Measurements from ENCODE around the gene BBS2.
A peak's percentile ranks its signal among the peaks of the same experiment; 100 is the strongest.
"Not testable (repeated sequence)": the region's sequence is repeated elsewhere in the genome, so short reads cannot be mapped to it uniquely, and the experiment has no call there.

Gene BBS2

DNA sequence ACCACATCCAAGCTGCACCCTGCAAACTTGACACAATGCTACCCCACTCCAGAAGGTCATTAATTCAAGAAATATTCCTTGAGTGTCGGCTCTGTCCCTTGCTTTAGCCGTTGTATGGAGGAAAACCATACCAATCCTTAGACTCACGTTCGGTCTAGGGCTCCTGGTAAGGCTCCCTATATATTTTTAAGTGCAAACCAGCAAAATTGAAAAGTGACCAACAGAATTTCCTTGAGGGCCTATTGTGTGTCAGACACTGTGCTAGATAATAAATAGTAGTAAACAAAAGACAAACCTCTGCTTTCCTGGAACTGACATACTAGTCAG is 390 bp upstream of the BBS2 start:
- DNase-seq = no peak

DNA sequence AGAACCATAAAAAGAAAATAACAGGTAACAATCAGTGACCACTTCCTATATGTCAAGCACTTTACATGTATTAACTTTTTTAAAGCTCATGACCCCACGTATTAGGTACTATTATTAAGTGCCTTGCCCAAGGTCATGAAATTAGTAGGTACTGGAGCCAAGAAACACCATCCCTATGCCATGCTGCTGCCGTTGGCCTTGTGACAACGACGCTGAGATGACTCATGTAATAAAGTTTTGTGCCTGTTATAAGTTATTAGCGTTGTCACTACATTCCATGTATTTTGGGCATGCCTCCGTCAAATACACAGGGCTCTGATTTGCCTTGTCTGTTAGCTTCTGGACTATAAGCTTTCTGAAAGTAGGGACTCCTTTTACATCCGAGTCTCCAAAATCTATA is 1.4 kb downstream of the BBS2 start:
- no peak for DNase-seq

- no peak for DNase-seq
Observed at GRCh38 chr16:56517206-56517605, 2.6 kb downstream of the BBS2 start.

- DNase-seq = no peak
Observed at GRCh38 chr16:56515665-56516064, 4.2 kb downstream of the BBS2 start.

GRCh38 chr16:56514845-56515244 is 5.0 kb downstream of the BBS2 start:
- DNase-seq = no peak

- peak; percentile 15 to 43 for DNase-seq
Observed at GRCh38 chr16:56513972-56514371, 5.9 kb downstream of the BBS2 start.

DNA sequence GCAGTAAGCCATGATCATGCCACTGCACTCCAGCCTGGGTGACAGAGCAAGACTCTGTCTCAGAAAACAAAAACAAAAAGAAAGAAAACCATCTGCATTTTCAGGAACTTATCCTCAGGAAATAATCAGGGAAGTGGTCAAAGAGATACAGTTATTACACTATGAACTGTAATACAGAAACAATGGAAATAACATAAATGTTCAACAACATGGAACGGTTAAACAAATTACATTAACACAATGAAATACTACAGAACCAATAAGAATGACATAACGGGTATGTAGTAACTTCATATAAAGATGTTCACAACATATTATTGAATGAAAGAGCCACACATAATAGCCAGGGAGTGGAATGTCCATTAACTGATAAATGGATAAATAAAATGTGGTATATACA is 6.7 kb downstream of the BBS2 start:
- DNase-seq = no peak

- DNase-seq = no peak
Observed at GRCh38 chr16:56512025-56512424, 7.8 kb downstream of the BBS2 start.

DNA sequence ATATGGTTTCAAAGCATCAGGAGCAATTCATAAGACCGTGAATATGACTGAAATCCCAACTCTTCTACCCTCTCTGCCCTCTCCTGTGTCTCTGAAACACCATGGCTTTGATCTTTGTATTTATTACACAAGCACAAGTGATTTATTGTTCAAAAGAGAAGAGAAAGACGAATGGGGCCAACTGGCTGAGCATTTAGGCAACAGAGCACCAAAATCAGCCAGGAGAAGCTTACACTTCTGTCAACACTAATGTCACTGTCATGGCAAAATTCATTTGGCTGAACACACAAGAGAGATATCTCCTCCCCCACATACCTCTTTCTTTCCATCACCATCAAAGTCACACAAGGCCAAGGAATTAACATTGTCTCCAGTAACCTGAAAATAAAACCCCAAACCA is 9.3 kb downstream of the BBS2 start:
- DNase-seq = no peak

DNA sequence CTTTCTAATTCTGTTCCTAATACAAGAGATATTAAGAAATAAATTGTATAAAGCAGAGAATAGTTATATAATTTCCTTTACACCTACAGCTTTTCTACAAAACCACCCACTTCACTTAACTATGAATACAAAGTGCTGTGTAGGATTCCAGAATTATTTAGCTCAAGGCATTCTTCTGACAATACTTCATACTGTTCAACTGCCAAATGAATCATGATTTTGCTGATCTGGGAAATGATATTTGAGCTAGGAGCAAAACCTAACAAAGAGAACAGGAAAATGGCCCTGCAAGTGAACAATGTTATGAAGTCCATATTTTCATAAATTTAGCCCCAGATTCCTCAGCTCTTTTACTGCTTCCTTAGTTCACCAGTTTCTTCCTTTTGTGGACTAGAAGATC is 12.9 kb downstream of the BBS2 start:
- DNase-seq = no peak

- DNase-seq = no peak
Observed at GRCh38 chr16:56505181-56505580, 14.6 kb downstream of the BBS2 start.

DNA sequence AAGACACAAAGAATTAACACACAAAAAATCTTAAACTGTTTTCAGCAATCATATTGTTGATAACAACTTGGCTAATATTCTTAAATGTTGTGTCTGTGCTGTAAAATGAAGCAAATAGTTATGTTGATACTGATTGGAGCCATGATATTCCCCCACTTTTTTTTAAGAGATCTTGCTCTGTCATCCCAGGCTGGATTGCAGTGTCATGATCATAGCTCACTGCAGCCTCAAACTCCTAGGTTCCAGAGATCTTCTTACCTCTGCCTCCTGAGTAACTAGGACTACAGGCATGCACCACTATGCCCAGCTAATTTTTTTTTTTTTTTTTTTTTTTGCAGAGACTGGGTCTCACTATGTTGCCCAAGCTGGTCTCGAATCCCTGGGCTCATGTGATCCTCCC is 26.0 kb downstream of the BBS2 start:
- DNase-seq = no peak

GRCh38 chr16:56493126-56493525 is 26.7 kb downstream of the BBS2 start:
- DNase-seq = no peak

GRCh38 chr16:56491657-56492261 is 28.1 kb downstream of the BBS2 start:
- DNase-seq = no peak

DNA sequence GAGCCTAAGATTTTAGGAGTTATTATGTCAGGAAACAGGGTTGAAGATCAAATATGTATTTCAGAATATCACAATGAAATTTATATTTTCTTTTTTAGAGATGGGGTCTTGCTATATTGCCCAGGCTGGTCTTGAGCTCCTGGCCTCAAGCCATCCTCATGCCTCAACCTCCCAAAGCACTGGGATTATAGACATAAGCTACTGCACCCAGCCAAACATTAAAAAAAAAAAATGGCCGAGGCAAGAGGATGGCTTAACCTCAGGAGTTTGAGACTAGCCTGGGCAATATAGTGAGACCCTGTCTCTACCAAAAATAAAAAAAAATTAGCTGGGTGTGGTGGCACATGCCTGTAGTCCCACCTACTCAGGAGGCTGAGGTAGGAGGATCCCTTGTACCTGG is 31.0 kb downstream of the BBS2 start:
- not testable (repeated sequence) for DNase-seq

DNA sequence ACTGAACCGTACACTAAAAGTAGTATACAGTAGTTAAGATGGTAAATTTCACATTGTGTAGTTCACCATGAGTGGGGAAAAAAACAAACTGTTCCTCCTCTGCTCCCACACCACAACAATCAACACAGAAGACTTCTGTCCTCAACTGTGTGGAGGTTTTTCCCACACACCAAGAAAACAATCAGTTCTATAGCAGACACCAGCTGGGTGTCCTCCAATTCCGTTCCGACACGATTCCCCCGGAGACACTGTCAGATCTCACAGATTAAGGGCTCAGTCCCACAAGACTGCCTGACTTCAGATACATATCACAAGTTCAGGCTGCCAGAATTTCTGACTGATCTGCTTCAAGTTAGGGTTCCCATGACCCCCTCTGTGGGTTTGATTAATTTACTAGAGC is 31.8 kb downstream of the BBS2 start:
- DNase-seq = no peak

GRCh38 chr16:56483394-56483793 is 36.4 kb downstream of the BBS2 start:
- DNase-seq = no peak

DNA sequence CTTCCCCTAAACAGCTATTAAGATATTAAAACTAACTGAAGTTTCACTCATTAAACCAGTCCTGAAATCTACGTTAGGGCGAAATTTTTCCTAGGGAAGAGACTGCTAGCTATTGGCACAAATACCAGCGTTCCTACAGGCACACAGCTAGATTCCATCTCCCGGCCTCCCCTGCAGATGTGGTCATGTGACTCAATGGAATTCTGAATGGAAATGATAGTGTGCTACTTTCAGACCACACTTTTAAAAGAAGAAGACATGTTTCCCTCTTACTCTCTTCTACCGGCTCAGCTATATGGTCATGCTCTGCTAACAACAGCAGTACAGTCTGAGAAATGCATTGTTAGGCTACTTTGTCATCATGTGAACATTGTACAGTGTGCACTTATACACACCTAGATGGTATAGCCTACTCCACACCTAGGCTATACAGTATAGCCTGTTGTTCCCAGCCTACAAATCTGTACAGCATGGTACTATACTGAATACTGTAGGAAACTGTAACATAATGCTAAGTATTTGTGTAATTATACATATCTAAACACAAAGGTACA is 37.1 kb downstream of the BBS2 start:
- no peak for DNase-seq

DNA sequence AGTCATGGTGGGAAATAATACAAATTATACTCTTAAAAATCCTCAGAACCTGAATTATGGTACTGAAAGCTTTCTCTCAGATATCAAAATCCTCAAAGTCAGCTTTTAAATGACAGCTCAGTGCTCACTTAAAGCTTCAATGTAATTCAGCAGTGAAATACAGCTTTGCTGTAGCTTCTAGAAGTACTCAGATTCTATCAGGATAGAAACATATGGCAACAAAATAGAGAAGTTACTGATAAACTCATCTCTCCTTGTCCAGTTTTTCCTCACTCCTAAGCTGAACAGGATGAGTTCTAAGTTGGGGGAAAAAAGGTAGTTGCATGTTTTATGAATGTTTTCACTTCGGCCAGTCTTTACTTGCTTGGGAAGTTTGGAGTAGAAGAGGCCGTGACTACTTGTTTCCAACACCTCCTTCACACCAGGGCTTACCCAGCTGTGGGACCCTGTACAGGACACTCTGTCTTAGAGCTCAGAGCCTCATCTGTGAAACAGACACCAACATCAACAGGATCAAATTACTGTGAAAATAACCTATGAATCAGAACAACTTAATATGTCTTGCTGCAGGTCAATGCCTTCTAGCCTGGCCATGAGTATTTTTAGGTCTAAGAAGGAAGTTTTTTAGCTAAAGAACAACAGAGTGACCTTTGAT is 38.2 kb downstream of the BBS2 start:
- DNase-seq = no peak

DNA sequence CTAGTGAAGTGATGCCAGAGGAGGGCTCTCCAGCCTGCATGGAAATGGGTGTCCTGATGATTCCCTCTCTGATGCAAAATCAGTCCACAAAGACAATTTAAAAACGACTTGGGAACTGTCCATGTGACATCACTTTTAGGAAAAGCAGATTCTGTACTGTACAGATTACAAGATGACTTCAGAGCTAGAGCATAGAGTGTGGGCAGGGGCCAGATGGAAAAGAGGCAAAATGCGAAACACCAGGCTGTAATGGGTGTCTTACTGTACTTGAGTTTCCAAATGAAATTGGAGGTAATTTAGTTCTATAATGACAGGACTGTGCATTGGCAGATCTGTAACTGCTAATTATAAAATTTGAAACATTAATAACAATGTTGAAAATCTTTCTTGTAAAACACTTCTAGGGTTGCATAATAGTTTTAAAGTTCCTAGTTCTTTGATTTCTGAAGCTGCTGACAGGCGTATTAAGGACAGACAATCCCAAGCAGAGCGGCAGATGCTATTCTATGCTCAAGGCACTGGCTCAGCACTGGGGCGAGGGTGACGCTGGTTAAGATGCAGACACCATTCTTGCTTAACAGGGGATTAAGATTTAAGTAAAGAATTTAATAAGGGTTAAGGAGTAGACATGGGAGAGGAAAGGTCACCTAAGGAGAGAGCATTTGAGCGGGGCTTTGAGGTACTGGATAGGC is 38.9 kb downstream of the BBS2 start:
- no peak for DNase-seq

DNA sequence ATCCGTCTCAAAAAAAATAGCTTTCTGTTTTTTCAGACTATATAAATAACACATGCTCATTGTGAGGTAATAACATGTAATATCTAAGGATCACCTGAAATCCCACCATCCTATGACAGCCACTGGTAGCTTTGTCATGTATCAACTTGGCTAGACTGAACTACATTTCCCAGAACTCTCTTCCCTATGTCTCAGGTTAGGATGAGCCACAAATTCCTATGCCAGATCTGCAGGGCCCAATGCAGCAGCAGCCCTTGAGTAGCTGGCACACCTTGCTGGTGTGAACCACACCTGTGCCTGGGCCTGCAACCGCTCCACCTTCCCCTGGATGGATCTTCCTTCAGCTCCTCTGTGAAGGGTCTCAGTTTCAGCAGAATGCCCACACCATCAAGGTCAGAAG is 40.4 kb downstream of the BBS2 start:
- DNase-seq = no peak

GRCh38 chr16:56478281-56479049 is 41.4 kb downstream of the BBS2 start:
- DNase-seq = no peak

DNA sequence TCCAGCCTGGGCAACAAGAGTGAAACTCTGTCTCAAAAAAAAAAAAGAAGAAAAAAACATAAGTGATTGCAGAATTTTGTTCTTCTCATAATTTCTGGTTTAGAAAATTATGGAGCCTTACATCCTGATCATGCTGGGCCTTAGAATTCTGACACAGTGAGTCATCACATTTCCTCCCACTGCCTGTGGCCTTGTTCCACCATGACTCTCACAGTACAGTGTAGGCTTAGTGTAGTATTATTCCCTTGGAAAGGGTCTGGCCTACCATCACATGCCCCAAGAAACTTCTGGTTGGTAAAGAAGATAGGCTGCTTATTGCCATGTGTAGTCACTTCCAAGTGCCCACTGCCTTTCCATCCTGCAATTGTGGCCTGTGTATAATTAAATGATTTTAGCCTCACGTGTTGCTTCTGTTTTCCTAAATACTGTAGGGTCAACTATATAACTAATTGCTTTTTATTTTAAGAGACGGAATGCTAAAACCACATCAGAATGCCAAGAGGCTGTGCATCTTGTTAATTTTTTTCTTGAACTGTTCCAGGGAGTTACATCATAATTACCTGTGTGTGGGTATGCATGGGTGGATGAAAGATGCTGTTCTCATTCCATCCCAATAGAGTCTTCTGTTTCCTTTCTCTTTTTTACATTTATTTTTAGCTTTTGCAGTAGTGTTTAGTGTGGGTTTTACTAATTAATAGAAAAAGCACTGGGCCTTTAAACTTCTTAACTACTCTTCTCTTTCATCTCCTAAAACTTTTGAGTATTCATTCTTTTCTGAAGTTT is 42.5 kb downstream of the BBS2 start:
- DNase-seq = peak in 1 of 2 donors; percentile 23
